ENCODE results near the gene KDM5D.

GRCh38 chrY:19768375-19768774 lies 23.8 kb upstream of the KDM5D start:
- no peak for TF ChIP-seq POLR2A (IDR thresholded peaks at IDR 0.05; ENCODE audit: low read length)
- no peak for TF ChIP-seq ESRRA (IDR thresholded peaks at IDR 0.05; ENCODE audit: borderline replicate concordance, low read length)
- no peak for TF ChIP-seq CTCF (IDR thresholded peaks at IDR 0.05)
- TF ChIP-seq EP300 (IDR thresholded peaks at IDR 0.05) = no peak
- TF ChIP-seq RCOR1 (IDR thresholded peaks at IDR 0.05; ENCODE audit: low read depth, low read length) = no peak
- TF ChIP-seq REST (IDR thresholded peaks at IDR 0.05) = no peak
- TF ChIP-seq HOXB5 (CRISPR knock-in tag; IDR thresholded peaks at IDR 0.05) = no peak
- TF ChIP-seq RAD21 (conservative IDR thresholded peaks at IDR 0.05 in 1 of 2, IDR thresholded peaks at IDR 0.05 in 1 of 2) = no peak
- no peak for TF ChIP-seq CEBPB (IDR thresholded peaks at IDR 0.05)
- TF ChIP-seq MYC (IDR thresholded peaks at IDR 0.05; ENCODE audit: borderline replicate concordance, low read length) = no peak
- no peak for TF ChIP-seq HDAC2 (IDR thresholded peaks at IDR 0.05)
- no peak for TF ChIP-seq SMC3 (IDR thresholded peaks at IDR 0.05)

Measured in A549 (cell line).